Parathyroid adenoma (tissue), 2 donors: ENCODE data around the gene DPM2.

ENCODE experiments used
- H2AFZ ChIP-seq: fragments of 300-600 bp; sonication (generic); one replicate; pipeline ENCODE4 v1.7.0; 2017; ENCODE audit warnings: antibody characterized with exemption, mild to moderate bottlenecking
- H3K27ac ChIP-seq: fragments of 300-600 bp; sonication (generic); one replicate; pipeline ENCODE4 v1.7.0; 2017
- H3K27me3 ChIP-seq: fragments of 300-600 bp; sonication (generic); one replicate; pipeline ENCODE4 v1.7.0; 2017; ENCODE audit warnings: low read length; ENCODE audit not compliant: control insufficient read depth, insufficient read depth
- H3K36me3 ChIP-seq: fragments of 300-600 bp; sonication (generic); one replicate; pipeline ENCODE4 v1.7.0; 2017; ENCODE audit warnings: low read length; ENCODE audit not compliant: control insufficient read depth, insufficient read depth
- H3K4me1 ChIP-seq: fragments of 300-600 bp; sonication (generic); one replicate; pipeline ENCODE4 v1.7.0; 2017; ENCODE audit warnings: control low read depth
- H3K4me2 ChIP-seq: fragments of 300-600 bp; sonication (generic); one replicate; pipeline ENCODE4 v1.7.0; 2017; ENCODE audit warnings: low read length
- H3K4me3 ChIP-seq: fragments of 300-600 bp; sonication (generic); one replicate; pipeline ENCODE4 v1.7.0; 2017; ENCODE audit warnings: low read depth, low read length
- H3K79me2 ChIP-seq: fragments of 300-600 bp; sonication (generic); one replicate; pipeline ENCODE4 v1.7.0; 2017; ENCODE audit warnings: control low read depth
- H3K9ac ChIP-seq: fragments of 300-600 bp; sonication (generic); one replicate; pipeline ENCODE4 v1.7.0; 2017; ENCODE audit warnings: mild to moderate bottlenecking
- H3K9me3 ChIP-seq: fragments of 300-600 bp; sonication (generic); one replicate; pipeline ENCODE4 v1.7.0; 2017; ENCODE audit warnings: low read length; ENCODE audit not compliant: control insufficient read depth
- CTCF ChIP-seq: fragments of 300-600 bp; sonication (generic); IDR thresholded peaks from one replicate; pipeline ENCODE4 v1.7.0; 2017; ENCODE audit warnings: antibody characterized with exemption, mild to moderate bottlenecking
- donor health status: primary hyperparathyroidism.

Gene DPM2

GRCh38 chr9:127973169-127974000 lies 35.7 kb upstream of the DPM2 start:
- Histone ChIP-seq H3K27ac (peak overlapping the region; percentile 69), H3K4me1 (peaks cover 40% of the 10 kb centered on the region), H2AFZ (no peak overlapping the region), H3K36me3 (no peaks in the 10 kb centered on the region), H3K79me2 (peaks cover 10% of the 10 kb centered on the region), H3K27me3 (no peaks in the 10 kb centered on the region), H3K4me2 (no peak overlapping the region), H3K9me3 (no peaks in the 10 kb centered on the region), H3K9ac (no peak overlapping the region), H3K4me3 (no peak overlapping the region)
- peak; percentile 4 for TF ChIP-seq CTCF

GRCh38 chr9:127972236-127972871 lies 34.7 kb upstream of the DPM2 start:
- H3K27ac ChIP-seq: peak overlapping the region; percentile 69
- peaks cover 11% of the 10 kb centered on the region for H3K79me2 ChIP-seq
- no peaks in the 10 kb centered on the region for H3K36me3 ChIP-seq
- H3K9ac ChIP-seq: no peak overlapping the region
- H3K9me3 ChIP-seq: no peaks in the 10 kb centered on the region
- no peaks in the 10 kb centered on the region for H3K27me3 ChIP-seq
- H3K4me1 ChIP-seq: peaks cover 37% of the 10 kb centered on the region
- no peak for TF ChIP-seq CTCF
- no peak overlapping the region for H3K4me2 ChIP-seq
- H2AFZ ChIP-seq: no peak overlapping the region
- no peak overlapping the region for H3K4me3 ChIP-seq

- Histone ChIP-seq H3K4me1 (peaks cover 37% of the 10 kb centered on the region), H3K36me3 (no peaks in the 10 kb centered on the region), H3K27ac (no peak overlapping the region), H3K4me2 (no peak overlapping the region), H3K9me3 (no peaks in the 10 kb centered on the region), H3K79me2 (peaks cover 11% of the 10 kb centered on the region), H3K9ac (no peak overlapping the region), H3K27me3 (no peaks in the 10 kb centered on the region), H2AFZ (no peak overlapping the region), H3K4me3 (no peak overlapping the region)
- no peak for TF ChIP-seq CTCF
These were observed 33.9 kb upstream of the DPM2 start for GRCh38 chr9:127971357-127972235.

GRCh38 chr9:127970401-127971313 lies 33.0 kb upstream of the DPM2 start:
- Histone ChIP-seq H3K79me2 (peaks cover 9% of the 10 kb centered on the region), H3K4me1 (peaks cover 39% of the 10 kb centered on the region), H3K36me3 (no peaks in the 10 kb centered on the region), H2AFZ (no peak overlapping the region), H3K27me3 (no peaks in the 10 kb centered on the region), H3K4me2 (no peak overlapping the region), H3K4me3 (no peak overlapping the region), H3K9ac (no peak overlapping the region), H3K9me3 (no peaks in the 10 kb centered on the region), H3K27ac (peak overlapping the region; percentile 67)
- no peak for TF ChIP-seq CTCF
